Colonic mucosa (tissue), 4 donors: ENCODE results near the gene CCDC92B. TPM values are rescaled to one million over a fixed set of nuclear protein-coding genes. Genes with fewer than 3 reads are reported as not detected.
A peak's percentile ranks its signal among the peaks of the same experiment; 100 is the strongest.

Source experiments
- DNase-seq: peaks from one replicate; pipeline ENCODE4 v3.0.0-alpha.2; 2020
- H3K27ac ChIP-seq: fragments of 200-600 bp; one replicate; pipeline ENCODE4 v1.8.0; 2021
- H3K27me3 ChIP-seq: fragments of 200-600 bp; one replicate; pipeline ENCODE4 v1.8.0; 2021
- H3K36me3 ChIP-seq: fragments of 200-600 bp; one replicate; pipeline ENCODE4 v1.8.0; 2021
- H3K4me1 ChIP-seq: fragments of 200-600 bp; one replicate; pipeline ENCODE4 v1.8.0; 2021; ENCODE audit warnings: mild to moderate bottlenecking
- H3K4me3 ChIP-seq: fragments of 200-600 bp; one replicate; pipeline ENCODE4 v1.8.0; 2021
- H3K9ac ChIP-seq, 2 donors: one replicate each; pipeline ENCODE4 v1.7.0; 2013; ENCODE audit warnings: control low read depth in 2 of 2, low read depth in 2 of 2, low read length in 2 of 2
- H3K9me3 ChIP-seq: fragments of 200-600 bp; one replicate; pipeline ENCODE4 v1.8.0; 2021
- intact Hi-C: fragments of 100-400 bp; cut with DNase I; formaldehyde crosslinking; loops from one replicate; pipeline ENCODE4 v1.14.1; 2022
- total RNA-seq, 2 donors: library from RNA; stranded (reverse); fragmentation: NEBNext Ultra II Directional in 1 of 2; extraction: Animal tissue kit (Norgen Biotek cat#: 25700) in 1 of 2; gene quantifications; one replicate each; pipeline ENCODE4 v1.2.1, GENCODE V29; 2021
- TF ChIP-seq, protein P1 (sequence below): fragments of 200-600 bp; IDR thresholded peaks from one replicate; pipeline ENCODE4 v1.8.0; 2022; ENCODE audit warnings: antibody characterized with exemption, mild to moderate bottlenecking
- donor health status: healthy.
- donor health status: DM: no; HTN: no; CAD: no.
- donor health status: DM: no; HTN: no; CAD: no.

Gene CCDC92B
- total RNA-seq, 2 donors from 2014 or later = 0.72 to 1.8 TPM

DNA sequence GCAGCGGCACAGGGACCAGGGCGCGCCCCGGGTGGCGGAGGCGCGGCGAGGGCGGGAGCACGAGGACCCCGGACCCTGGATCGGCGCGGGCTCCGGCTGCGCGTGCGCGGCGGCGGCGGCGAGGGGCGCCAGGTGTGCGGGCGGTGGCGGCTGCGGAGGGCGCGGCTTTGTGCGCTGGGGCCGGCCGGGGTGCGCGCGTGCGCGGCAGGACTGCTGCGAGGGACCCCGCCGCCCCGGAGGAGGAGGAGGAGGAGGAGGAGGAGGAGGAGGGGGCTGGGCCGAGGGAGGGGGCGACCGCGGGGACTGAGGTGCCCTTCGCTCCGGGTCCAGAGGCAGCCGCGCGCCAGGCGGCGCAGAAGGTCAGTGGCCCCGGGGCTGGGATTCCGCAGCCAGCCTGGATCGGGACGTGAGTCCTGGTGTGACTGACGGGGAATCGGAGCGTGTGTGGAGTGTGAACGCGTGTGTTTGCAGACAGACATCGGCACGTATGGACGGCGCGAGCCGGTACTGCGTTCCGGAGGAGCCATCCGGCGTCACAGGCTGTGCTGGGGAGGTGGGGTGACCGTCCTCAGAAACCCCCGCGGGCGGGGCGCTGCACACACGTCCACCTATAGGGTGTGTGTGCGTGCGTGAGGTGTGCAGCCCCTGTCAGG is 27.3 kb upstream of the CCDC92B start:
- Histone ChIP-seq H3K9ac (peak overlapping the region in 1 of 2 donors; percentile 12), H3K4me1 (no peaks in the 10 kb centered on the region), H3K4me3 (peak overlapping the region; percentile 28), H3K27ac (no peak overlapping the region), H3K9me3 (no peaks in the 10 kb centered on the region), H3K27me3 (peaks cover 10% of the 10 kb centered on the region), H3K36me3 (no peaks in the 10 kb centered on the region)
- intact Hi-C loops = no loop called here
- peak; percentile 36 for DNase-seq
- TF ChIP-seq, protein P1, sequence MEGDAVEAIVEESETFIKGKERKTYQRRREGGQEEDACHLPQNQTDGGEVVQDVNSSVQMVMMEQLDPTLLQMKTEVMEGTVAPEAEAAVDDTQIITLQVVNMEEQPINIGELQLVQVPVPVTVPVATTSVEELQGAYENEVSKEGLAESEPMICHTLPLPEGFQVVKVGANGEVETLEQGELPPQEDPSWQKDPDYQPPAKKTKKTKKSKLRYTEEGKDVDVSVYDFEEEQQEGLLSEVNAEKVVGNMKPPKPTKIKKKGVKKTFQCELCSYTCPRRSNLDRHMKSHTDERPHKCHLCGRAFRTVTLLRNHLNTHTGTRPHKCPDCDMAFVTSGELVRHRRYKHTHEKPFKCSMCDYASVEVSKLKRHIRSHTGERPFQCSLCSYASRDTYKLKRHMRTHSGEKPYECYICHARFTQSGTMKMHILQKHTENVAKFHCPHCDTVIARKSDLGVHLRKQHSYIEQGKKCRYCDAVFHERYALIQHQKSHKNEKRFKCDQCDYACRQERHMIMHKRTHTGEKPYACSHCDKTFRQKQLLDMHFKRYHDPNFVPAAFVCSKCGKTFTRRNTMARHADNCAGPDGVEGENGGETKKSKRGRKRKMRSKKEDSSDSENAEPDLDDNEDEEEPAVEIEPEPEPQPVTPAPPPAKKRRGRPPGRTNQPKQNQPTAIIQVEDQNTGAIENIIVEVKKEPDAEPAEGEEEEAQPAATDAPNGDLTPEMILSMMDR = no peak

GRCh38 chr17:2775206-2775605 is 25.8 kb upstream of the CCDC92B start:
- H3K4me3 ChIP-seq = no peak overlapping the region
- H3K9ac ChIP-seq = no peak overlapping the region
- no peaks in the 10 kb centered on the region for H3K4me1 ChIP-seq
- no peak for DNase-seq
- no peaks in the 10 kb centered on the region for H3K36me3 ChIP-seq
- intact Hi-C loops = no loop called here
- H3K27ac ChIP-seq = no peak overlapping the region
- TF ChIP-seq, protein P1 = no peak
- H3K27me3 ChIP-seq = peaks cover 10% of the 10 kb centered on the region
- no peaks in the 10 kb centered on the region for H3K9me3 ChIP-seq

GRCh38 chr17:2770129-2770528 is 20.7 kb upstream of the CCDC92B start:
- TF ChIP-seq, protein P1 = no peak
- no peak overlapping the region for H3K4me3 ChIP-seq
- H3K9ac ChIP-seq = no peak overlapping the region
- intact Hi-C loops = no loop called here
- no peak overlapping the region for H3K27ac ChIP-seq
- no peaks in the 10 kb centered on the region for H3K36me3 ChIP-seq
- H3K27me3 ChIP-seq = peaks cover under 1% of the 10 kb centered on the region
- no peaks in the 10 kb centered on the region for H3K9me3 ChIP-seq
- DNase-seq = no peak
- no peaks in the 10 kb centered on the region for H3K4me1 ChIP-seq

DNA sequence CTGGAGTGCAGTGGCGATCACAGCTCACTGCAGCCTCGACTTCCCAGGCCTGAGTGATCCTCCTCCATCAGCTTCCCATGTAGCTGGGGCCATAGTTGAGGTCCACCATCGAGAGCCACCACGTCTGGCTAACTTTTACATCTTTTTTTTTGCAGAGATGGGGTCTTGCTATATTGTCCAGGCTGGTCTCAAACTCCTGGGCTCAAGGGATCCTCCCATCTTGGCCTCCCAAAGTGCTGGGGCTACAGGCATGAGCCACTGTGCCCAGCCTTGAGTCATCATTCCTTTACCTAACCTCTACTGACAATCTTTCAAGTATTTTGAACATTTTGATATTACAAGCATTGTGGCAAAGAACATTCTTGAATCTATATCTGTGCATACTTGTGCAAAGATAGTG is 9.4 kb upstream of the CCDC92B start:
- intact Hi-C loops = no loop called here
- no peak for DNase-seq
- no peaks in the 10 kb centered on the region for H3K4me1 ChIP-seq
- no peak overlapping the region for H3K4me3 ChIP-seq
- TF ChIP-seq, protein P1 = no peak
- H3K27ac ChIP-seq = no peak overlapping the region
- H3K36me3 ChIP-seq = no peaks in the 10 kb centered on the region
- peaks cover 10% of the 10 kb centered on the region for H3K27me3 ChIP-seq
- no peaks in the 10 kb centered on the region for H3K9me3 ChIP-seq
- no peak overlapping the region for H3K9ac ChIP-seq

DNA sequence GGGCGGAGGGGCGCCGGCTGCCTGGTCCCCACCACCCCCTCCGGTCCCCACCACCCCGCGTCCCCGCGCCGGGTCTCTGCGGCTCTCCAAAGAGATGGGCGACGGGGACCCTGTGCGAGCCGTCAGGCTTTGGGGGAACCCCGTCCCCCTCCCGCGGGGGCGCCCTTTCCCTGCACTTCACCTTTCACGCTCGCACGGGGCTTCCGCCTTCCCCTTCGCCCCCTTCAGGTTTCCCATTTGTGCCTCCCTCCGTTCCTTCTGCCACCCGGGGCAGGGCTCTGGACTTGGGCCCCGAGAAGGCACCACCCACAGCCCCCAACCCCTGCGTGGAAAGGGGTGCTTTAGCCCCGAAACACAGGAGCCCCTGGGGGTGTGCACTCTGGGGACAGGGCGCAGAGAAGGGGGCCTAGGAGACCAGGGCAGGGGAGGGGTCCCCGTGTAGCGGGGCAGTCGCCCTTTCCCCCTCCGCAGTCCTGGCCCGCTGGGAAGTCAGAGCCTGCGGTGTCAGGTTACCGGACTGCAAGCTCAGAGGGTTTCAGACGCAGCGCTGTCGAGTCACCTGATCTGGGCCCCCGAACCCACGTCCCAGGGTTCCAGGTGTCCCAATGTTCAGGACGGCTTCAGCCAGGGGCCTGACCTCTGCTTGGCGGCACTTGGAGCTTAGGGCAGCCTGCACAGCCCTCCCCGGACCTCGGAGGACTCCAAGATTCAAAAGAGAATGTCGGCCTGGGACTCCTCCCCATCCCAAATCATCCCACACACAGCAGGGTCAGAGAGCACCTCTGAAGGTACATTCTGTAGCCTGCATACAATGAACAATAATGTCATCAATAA is 6.7 kb upstream of the CCDC92B start:
- peak overlapping the region in 1 of 2 donors; percentile 19 for H3K9ac ChIP-seq
- no peaks in the 10 kb centered on the region for H3K4me1 ChIP-seq
- intact Hi-C loops = no loop called here
- TF ChIP-seq, protein P1 = no peak
- H3K27me3 ChIP-seq = peaks cover 10% of the 10 kb centered on the region
- H3K36me3 ChIP-seq = no peaks in the 10 kb centered on the region
- H3K9me3 ChIP-seq = no peaks in the 10 kb centered on the region
- H3K27ac ChIP-seq = no peak overlapping the region
- DNase-seq = no peak
- peak overlapping the region; percentile 39 for H3K4me3 ChIP-seq
